OCI-LY3 (cell line): ENCODE measurements around the gene MEF2A.
"Not testable (repeated sequence)": the region's sequence is repeated elsewhere in the genome, so short reads cannot be mapped to it uniquely, and the experiment has no call there.

Source experiments
- CTCF ChIP-seq: fragments of 200-600, 300-600 bp; sonication (generic); IDR thresholded peaks from 2 replicates; pipeline ENCODE4 v1.5.1; 2014; ENCODE audit warnings: antibody characterized with exemption, low read length, low read depth
- EZH2phosphoT487 ChIP-seq: fragments of 200-600 bp; shearing (Covaris generic); IDR thresholded peaks from 2 replicates; pipeline ENCODE4 v1.6.1; 2018; ENCODE audit warnings: antibody characterized with exemption, mixed run types, low read depth

- not testable (repeated sequence) for TF ChIP-seq CTCF, EZH2phosphoT487
Measured at GRCh38 chr15:99666073-99666472, 100.3 kb downstream of the MEF2A start.
